IPS-18a (cell line): ENCODE data around the gene MARCHF10.
"Not testable (repeated sequence)": the region's sequence is repeated elsewhere in the genome, so short reads cannot be mapped to it uniquely, and the experiment has no call there.

Source experiments
- H3K27ac ChIP-seq: one replicate; pipeline ENCODE4 v1.5.1; 2013; ENCODE audit warnings: low read length
- H3K27me3 ChIP-seq: one replicate; pipeline ENCODE4 v1.6.1; 2013; ENCODE audit warnings: mild to moderate bottlenecking, low read length; ENCODE audit not compliant: control insufficient read depth, insufficient read depth
- H3K36me3 ChIP-seq: one replicate; pipeline ENCODE4 v1.6.1; 2013; ENCODE audit warnings: low read depth, low read length; ENCODE audit not compliant: control insufficient read depth
- H3K4me1 ChIP-seq: one replicate; pipeline ENCODE4 v1.6.1; 2013; ENCODE audit warnings: low read depth, low read length; ENCODE audit not compliant: control insufficient read depth
- H3K4me3 ChIP-seq: one replicate; pipeline ENCODE4 v1.5.1; 2013; ENCODE audit warnings: low read length
- H3K9ac ChIP-seq: one replicate; pipeline ENCODE4 v1.6.1; 2013; ENCODE audit warnings: mild to moderate bottlenecking, low read length, moderate library complexity
- H3K9me3 ChIP-seq: one replicate; pipeline ENCODE4 v1.6.1; 2013; ENCODE audit warnings: low read depth, low read length; ENCODE audit not compliant: control insufficient read depth

Gene MARCHF10

DNA sequence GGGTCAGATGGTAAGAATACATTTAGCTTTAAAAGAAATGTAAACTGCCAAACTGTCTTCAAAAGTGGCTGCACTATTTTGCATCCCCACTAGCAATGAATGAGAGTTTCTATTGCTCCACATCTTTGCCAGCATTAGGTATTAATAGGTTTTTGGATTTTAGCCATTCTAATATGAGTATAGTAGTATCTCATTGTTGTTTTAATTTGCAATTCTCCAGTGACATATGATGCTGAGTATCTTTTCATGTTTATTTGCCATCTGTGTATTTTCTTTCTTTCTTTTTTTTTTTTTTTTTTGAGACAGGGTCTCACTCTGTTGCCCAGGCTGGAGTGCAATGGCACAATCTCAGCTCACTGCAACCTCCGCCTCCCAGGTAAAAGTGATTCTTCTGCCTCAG lies 24.3 kb upstream of the MARCHF10 start:
- H3K4me1 ChIP-seq = no peaks in the 10 kb centered on the region
- H3K27me3 ChIP-seq = no peaks in the 10 kb centered on the region
- no peak overlapping the region for H3K9ac ChIP-seq
- no peaks in the 10 kb centered on the region for H3K36me3 ChIP-seq
- H3K27ac ChIP-seq = no peak overlapping the region
- H3K4me3 ChIP-seq = no peak overlapping the region
- H3K9me3 ChIP-seq = no peaks in the 10 kb centered on the region

DNA sequence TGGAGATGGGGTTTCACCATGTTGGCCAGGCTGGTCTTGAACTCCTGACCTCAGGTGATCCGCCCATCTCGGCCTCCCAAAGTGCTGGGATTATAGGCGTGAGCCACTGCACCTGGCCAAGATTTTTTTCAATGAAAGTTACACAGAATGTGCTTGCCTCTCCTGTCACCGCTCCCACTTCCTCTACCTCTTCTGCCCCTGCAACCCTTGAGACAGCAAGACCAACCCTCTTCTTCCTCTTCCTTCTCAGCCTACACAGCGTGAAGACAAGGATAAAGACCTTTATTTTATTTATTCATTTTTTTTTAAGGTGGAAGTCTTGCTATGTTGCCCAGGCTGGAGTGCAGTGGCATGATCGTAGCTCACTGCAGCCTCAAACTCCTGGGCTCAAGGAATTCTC lies 23.0 kb upstream of the MARCHF10 start:
- H3K27ac ChIP-seq, H3K4me3 ChIP-seq, H3K27me3 ChIP-seq, H3K36me3 ChIP-seq, H3K4me1 ChIP-seq, H3K9me3 ChIP-seq, H3K9ac ChIP-seq: not testable (repeated sequence)

DNA sequence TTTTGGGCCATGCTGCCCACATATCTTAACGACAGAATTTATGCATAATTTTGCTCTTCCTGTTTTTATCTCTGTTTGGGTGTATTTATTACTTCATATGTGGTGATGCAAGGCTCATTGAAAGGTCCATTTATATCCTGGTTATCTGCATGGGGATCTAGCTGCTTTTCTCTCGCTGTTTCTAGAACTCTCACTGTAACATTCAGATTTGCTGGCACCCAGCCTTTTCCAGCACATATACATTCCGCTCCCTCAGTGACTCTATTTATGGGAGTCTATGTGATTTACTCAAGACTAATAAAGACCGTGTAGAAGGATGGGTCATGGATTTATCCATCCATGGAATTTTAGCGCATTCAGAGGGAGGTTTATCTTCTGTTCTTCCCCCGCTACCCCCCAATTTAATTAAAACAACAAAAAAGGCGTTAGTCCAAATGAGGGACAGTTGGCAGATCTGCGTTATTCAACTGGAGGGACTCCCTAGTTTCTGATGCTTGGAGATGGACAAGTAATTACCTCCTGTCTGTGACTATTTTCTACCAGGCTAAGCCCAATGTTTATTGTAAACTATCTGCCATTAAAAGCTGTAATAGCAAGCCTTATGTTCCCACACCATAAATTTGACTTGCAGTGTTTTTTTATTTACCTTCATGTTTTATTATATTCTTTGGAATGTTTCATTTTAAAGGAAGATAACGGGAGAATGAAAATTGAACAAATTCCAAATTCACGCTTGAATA lies 19.8 kb upstream of the MARCHF10 start:
- Histone ChIP-seq H3K4me1 (peaks cover 13% of the 10 kb centered on the region), H3K9me3 (no peaks in the 10 kb centered on the region), H3K9ac (no peak overlapping the region), H3K27me3 (no peaks in the 10 kb centered on the region), H3K36me3 (no peaks in the 10 kb centered on the region), H3K27ac (no peak overlapping the region), H3K4me3 (no peak overlapping the region)

DNA sequence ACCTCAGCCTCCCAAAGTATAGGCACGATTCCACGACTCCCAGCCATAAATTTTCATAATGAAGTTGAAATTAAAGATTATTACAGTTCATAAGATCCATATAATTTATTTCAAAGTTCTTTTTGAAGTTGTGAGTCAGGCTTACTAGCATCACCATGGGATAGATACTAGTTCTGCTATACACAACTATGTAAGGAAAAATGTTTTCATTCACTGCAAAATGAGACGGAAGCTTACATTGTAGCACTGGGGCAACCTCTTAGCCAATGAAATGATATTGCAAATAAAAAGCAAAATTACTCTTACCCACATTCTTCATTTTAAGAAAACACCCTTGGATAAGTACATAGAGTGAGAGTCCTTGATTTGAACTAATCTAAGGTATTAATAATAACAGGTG lies 18.8 kb upstream of the MARCHF10 start:
- Histone ChIP-seq H3K27me3 (no peaks in the 10 kb centered on the region), H3K9ac (no peak overlapping the region), H3K9me3 (no peaks in the 10 kb centered on the region), H3K4me3 (no peak overlapping the region), H3K4me1 (peaks cover 13% of the 10 kb centered on the region), H3K36me3 (no peaks in the 10 kb centered on the region), H3K27ac (no peak overlapping the region)

GRCh38 chr17:62825182-62825581 lies 17.1 kb upstream of the MARCHF10 start:
- peak overlapping the region; percentile 14 for H3K9ac ChIP-seq
- peaks cover 18% of the 10 kb centered on the region for H3K4me1 ChIP-seq
- peak overlapping the region; percentile 22 for H3K27ac ChIP-seq
- no peaks in the 10 kb centered on the region for H3K27me3 ChIP-seq
- no peaks in the 10 kb centered on the region for H3K36me3 ChIP-seq
- H3K9me3 ChIP-seq = no peaks in the 10 kb centered on the region
- H3K4me3 ChIP-seq = peak overlapping the region; percentile 34

DNA sequence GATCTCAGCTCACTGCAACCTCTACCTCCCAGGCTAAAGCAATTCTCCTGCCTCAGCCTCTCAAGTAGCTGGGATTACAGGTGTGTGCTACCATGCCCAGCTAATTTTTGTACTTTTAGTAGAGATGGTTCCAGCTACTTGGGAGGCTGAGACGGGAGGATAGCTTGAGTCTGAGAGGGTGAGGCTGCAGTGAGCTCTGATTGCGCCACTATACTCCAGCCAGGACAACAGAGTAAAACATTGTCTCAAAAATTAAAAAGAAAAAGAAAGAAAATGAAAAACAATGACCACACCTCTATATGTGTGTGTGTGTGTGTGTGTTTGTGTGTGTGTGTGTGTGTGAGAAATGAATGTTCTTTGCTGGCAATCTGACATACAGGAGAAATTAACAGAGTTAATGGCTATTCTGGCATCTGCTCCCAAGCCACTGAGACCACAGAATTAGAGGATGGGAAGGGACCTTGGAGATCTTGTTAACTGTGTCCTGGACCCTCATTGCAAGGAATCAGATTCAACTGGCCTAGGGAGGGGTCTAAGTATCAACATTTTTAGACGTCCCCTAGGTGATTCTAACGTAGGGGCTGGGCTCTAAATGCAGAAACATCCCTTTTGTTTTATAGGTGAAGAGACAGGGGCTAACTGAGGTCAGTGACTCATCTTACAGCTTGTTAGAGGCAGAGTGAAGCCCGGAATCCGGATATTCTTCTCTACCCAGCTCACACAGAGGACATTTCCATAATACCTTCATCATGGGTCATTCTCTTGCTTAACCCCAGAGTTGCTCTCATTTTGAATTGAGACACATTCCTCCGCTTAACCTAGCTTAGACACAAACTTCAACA lies 16.4 kb upstream of the MARCHF10 start:
- Histone ChIP-seq H3K9ac (peak overlapping the region; percentile 14), H3K4me3 (peak overlapping the region; percentile 34), H3K4me1 (peaks cover 25% of the 10 kb centered on the region), H3K27ac (peak overlapping the region; percentile 22), H3K27me3 (no peaks in the 10 kb centered on the region), H3K9me3 (no peaks in the 10 kb centered on the region), H3K36me3 (no peaks in the 10 kb centered on the region)

- Histone ChIP-seq H3K9me3 (no peaks in the 10 kb centered on the region), H3K27ac (no peak overlapping the region), H3K27me3 (no peaks in the 10 kb centered on the region), H3K9ac (no peak overlapping the region), H3K36me3 (no peaks in the 10 kb centered on the region), H3K4me3 (no peak overlapping the region), H3K4me1 (peaks cover 26% of the 10 kb centered on the region)
Observed at GRCh38 chr17:62823111-62823893, 15.2 kb upstream of the MARCHF10 start.

- no peak overlapping the region for H3K27ac ChIP-seq
- no peak overlapping the region for H3K9ac ChIP-seq
- no peaks in the 10 kb centered on the region for H3K9me3 ChIP-seq
- H3K36me3 ChIP-seq = no peaks in the 10 kb centered on the region
- H3K4me3 ChIP-seq = no peak overlapping the region
- no peaks in the 10 kb centered on the region for H3K27me3 ChIP-seq
- H3K4me1 ChIP-seq = peaks cover 26% of the 10 kb centered on the region
Observed at GRCh38 chr17:62822080-62822904, 14.2 kb upstream of the MARCHF10 start.

GRCh38 chr17:62821189-62822079 lies 13.3 kb upstream of the MARCHF10 start:
- Histone ChIP-seq H3K27ac (no peak overlapping the region), H3K36me3 (no peaks in the 10 kb centered on the region), H3K4me1 (peaks cover 26% of the 10 kb centered on the region), H3K9me3 (no peaks in the 10 kb centered on the region), H3K4me3 (no peak overlapping the region), H3K9ac (no peak overlapping the region), H3K27me3 (no peaks in the 10 kb centered on the region)

GRCh38 chr17:62819511-62820221 lies 11.6 kb upstream of the MARCHF10 start:
- H3K9ac ChIP-seq = no peak overlapping the region
- no peaks in the 10 kb centered on the region for H3K27me3 ChIP-seq
- no peak overlapping the region for H3K27ac ChIP-seq
- H3K4me3 ChIP-seq = no peak overlapping the region
- H3K4me1 ChIP-seq = peaks cover 18% of the 10 kb centered on the region
- H3K9me3 ChIP-seq = no peaks in the 10 kb centered on the region
- H3K36me3 ChIP-seq = no peaks in the 10 kb centered on the region
